WTC11 (cell line): Measurements from ENCODE around the gene RNGTT. TPM values are rescaled to one million over a fixed set of nuclear protein-coding genes. Genes with fewer than 3 reads are reported as not detected.

ENCODE experiments used
- ATAC-seq: fragments of 200-7000 bp; cut with Tn5 transposase; 2 replicates; pipeline ENCODE4 v1.10.0; 2021; ENCODE audit warnings: mild to moderate bottlenecking, moderate library complexity
- CTCF ChIA-PET: fragments of 300-600 bp; sonication (Branson Sonifier 250); formaldehyde crosslinking; loops from one replicate; lab custom pipeline; 2021; ENCODE audit warnings: antibody characterized with exemption; lab: Charles Lee
- POLR2A ChIA-PET: fragments of 350-600 bp; sonication (Branson Sonifier 250); formaldehyde crosslinking; loops from one replicate; lab custom pipeline; 2021; ENCODE audit warnings: antibody characterized with exemption; lab: Charles Lee
- DNase-seq: peaks from one replicate; pipeline ENCODE4 v3.0.0; 2021; ENCODE audit warnings: low spot score
- H3K27ac Mint-ChIP-seq: 2 replicates; pipeline ENCODE4 v1.8.0; 2021; ENCODE audit warnings: mixed read lengths
- H3K27me3 Mint-ChIP-seq: 2 replicates; pipeline ENCODE4 v1.8.0; 2021; ENCODE audit warnings: low read depth, mild to moderate bottlenecking, moderate library complexity, mixed read lengths
- H3K36me3 Mint-ChIP-seq: 2 replicates; pipeline ENCODE4 v1.8.0; 2021; ENCODE audit warnings: mixed read lengths
- H3K4me1 Mint-ChIP-seq: 2 replicates; pipeline ENCODE4 v1.8.0; 2022; ENCODE audit warnings: mixed read lengths
- H3K4me3 Mint-ChIP-seq: 2 replicates; pipeline ENCODE4 v1.8.0; 2021; ENCODE audit warnings: mild to moderate bottlenecking, moderate library complexity, mixed read lengths
- H3K9me3 Mint-ChIP-seq: 2 replicates; pipeline ENCODE4 v1.8.0; 2021; ENCODE audit warnings: mixed read lengths
- ATF3 ChIP-seq: sonication (generic); formaldehyde crosslinking; conservative IDR thresholded peaks from 2 replicates; pipeline ENCODE4 v1.8.1; 2022; ENCODE audit warnings: mild to moderate bottlenecking, missing genetic modification reagents
- EMX1 ChIP-seq: fragments of 250-450 bp; sonication (Bioruptor Pico); IDR thresholded peaks from 2 replicates; pipeline ENCODE4 v1.8.0; 2021; ENCODE audit warnings: mild to moderate bottlenecking
- ETV6 ChIP-seq: sonication (generic); formaldehyde crosslinking; IDR thresholded peaks from 2 replicates; pipeline ENCODE4 v1.8.1; 2022; ENCODE audit warnings: mild to moderate bottlenecking, missing genetic modification reagents
- IRF2 ChIP-seq: sonication (generic); formaldehyde crosslinking; IDR thresholded peaks from 2 replicates; pipeline ENCODE4 v1.8.0; 2022; ENCODE audit warnings: low read depth, missing genetic modification reagents, borderline replicate concordance
- NR1H2 ChIP-seq: sonication (generic); formaldehyde crosslinking; IDR thresholded peaks from 2 replicates; pipeline ENCODE4 v1.9.0; 2021; ENCODE audit warnings: mild to moderate bottlenecking, moderate library complexity, missing genetic modification reagents
- OVOL2 ChIP-seq: fragments of 250-450 bp; sonication (Bioruptor Pico); IDR thresholded peaks from 2 replicates; pipeline ENCODE4 v1.9.0; 2021; ENCODE audit warnings: mild to moderate bottlenecking, borderline replicate concordance
- RORB ChIP-seq: fragments of 250-450 bp; sonication (Bioruptor Pico); IDR thresholded peaks from 2 replicates; pipeline ENCODE4 v1.9.0; 2021; ENCODE audit warnings: mild to moderate bottlenecking
- SOX15 ChIP-seq: fragments of 250-450 bp; sonication (Bioruptor Pico); IDR thresholded peaks from 2 replicates; pipeline ENCODE4 v1.9.0; 2021; ENCODE audit warnings: mild to moderate bottlenecking
- TCF7 ChIP-seq: sonication (generic); formaldehyde crosslinking; IDR thresholded peaks from 2 replicates; pipeline ENCODE4 v1.8.0; 2022; ENCODE audit warnings: mild to moderate bottlenecking, low read depth, missing genetic modification reagents, moderate library complexity
- TP53 ChIP-seq: sonication (generic); formaldehyde crosslinking; IDR thresholded peaks from 2 replicates; pipeline ENCODE4 v1.8.1; 2023; ENCODE audit warnings: mild to moderate bottlenecking, missing genetic modification reagents
- ZBTB43 ChIP-seq: sonication (generic); formaldehyde crosslinking; IDR thresholded peaks from 2 replicates; pipeline ENCODE4 v1.8.1; 2023; ENCODE audit warnings: mild to moderate bottlenecking, missing genetic modification reagents
- ZNF263 ChIP-seq: sonication (generic); formaldehyde crosslinking; IDR thresholded peaks from 2 replicates; pipeline ENCODE4 v1.8.1; 2022; ENCODE audit warnings: low read depth, mild to moderate bottlenecking, moderate library complexity, missing genetic modification reagents
- ZNF317 ChIP-seq: sonication (generic); formaldehyde crosslinking; IDR thresholded peaks from 2 replicates; pipeline ENCODE4 v1.8.1; 2023; ENCODE audit warnings: low read depth, mild to moderate bottlenecking, moderate library complexity, missing genetic modification reagents, borderline replicate concordance
- ZNF532 ChIP-seq: fragments of 250-450 bp; sonication (Bioruptor Pico); IDR thresholded peaks from 2 replicates; pipeline ENCODE4 v1.9.0; 2021; ENCODE audit warnings: mild to moderate bottlenecking, borderline replicate concordance
- total RNA-seq: library from RNA; stranded (reverse); gene quantifications from 3 replicates; pipeline ENCODE4 v1.2.3, GENCODE V29; 2021
- TF ChIP-seq, protein P1 (sequence below): sonication (generic); formaldehyde crosslinking; IDR thresholded peaks from 2 replicates; pipeline ENCODE4 v1.8.1; 2023; ENCODE audit warnings: mild to moderate bottlenecking, missing genetic modification reagents
- TF ChIP-seq, protein P2 (sequence below): fragments of 250-450 bp; sonication (Bioruptor Pico); conservative IDR thresholded peaks from 2 replicates; pipeline ENCODE4 v1.9.0; 2021; ENCODE audit warnings: mild to moderate bottlenecking

RNGTT gene
- total RNA-seq, 1 experiment from 2014 or later = 20.4 TPM

GRCh38 chr6:88848870-88849269 lies 114.5 kb downstream of the RNGTT start (continued):
- no peak for TF ChIP-seq ZNF263 (CRISPR knock-in tag)
- no peak for TF ChIP-seq SOX15 (CRISPR knock-in tag)
- no peak for TF ChIP-seq NR1H2
- no peak for TF ChIP-seq TCF7 (CRISPR knock-in tag)
- no peak for TF ChIP-seq ATF3 (CRISPR knock-in tag)
- TF ChIP-seq ZBTB43 (CRISPR knock-in tag) = no peak

GRCh38 chr6:88843040-88843439 lies 120.4 kb downstream of the RNGTT start:
- H3K4me3 Mint-ChIP-seq = no peak overlapping the region
- peaks cover 13% of the 10 kb centered on the region for H3K4me1 Mint-ChIP-seq
- no peak for ATAC-seq
- POLR2A ChIA-PET = no interaction called here
- H3K36me3 Mint-ChIP-seq = peaks cover 9% of the 10 kb centered on the region
- TF ChIP-seq, protein P1, sequence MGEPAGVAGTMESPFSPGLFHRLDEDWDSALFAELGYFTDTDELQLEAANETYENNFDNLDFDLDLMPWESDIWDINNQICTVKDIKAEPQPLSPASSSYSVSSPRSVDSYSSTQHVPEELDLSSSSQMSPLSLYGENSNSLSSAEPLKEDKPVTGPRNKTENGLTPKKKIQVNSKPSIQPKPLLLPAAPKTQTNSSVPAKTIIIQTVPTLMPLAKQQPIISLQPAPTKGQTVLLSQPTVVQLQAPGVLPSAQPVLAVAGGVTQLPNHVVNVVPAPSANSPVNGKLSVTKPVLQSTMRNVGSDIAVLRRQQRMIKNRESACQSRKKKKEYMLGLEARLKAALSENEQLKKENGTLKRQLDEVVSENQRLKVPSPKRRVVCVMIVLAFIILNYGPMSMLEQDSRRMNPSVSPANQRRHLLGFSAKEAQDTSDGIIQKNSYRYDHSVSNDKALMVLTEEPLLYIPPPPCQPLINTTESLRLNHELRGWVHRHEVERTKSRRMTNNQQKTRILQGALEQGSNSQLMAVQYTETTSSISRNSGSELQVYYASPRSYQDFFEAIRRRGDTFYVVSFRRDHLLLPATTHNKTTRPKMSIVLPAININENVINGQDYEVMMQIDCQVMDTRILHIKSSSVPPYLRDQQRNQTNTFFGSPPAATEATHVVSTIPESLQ (CRISPR knock-in tag) = no peak
- TF ChIP-seq, all 79 proteins: peak for 0
- Mint-ChIP-seq H3K27ac (no peak overlapping the region), H3K27me3 (no peaks in the 10 kb centered on the region), H3K9me3 (no peaks in the 10 kb centered on the region; the same call in 1 of the 2 replicates)
- CTCF ChIA-PET = interaction anchor here (1.0 kb wide), 1 partner anchor 29 kb away, joined by 6 read pairs; no protein-coding TSS in a partner anchor
- DNase-seq = no peak

- Mint-ChIP-seq H3K27ac (peak overlapping the region; percentile 0; the same call in 1 of the 2 replicates), H3K4me3 (no peak overlapping the region), H3K4me1 (peaks cover 13% of the 10 kb centered on the region), H3K36me3 (peaks cover 9% of the 10 kb centered on the region), H3K27me3 (no peaks in the 10 kb centered on the region), H3K9me3 (no peaks in the 10 kb centered on the region; the same call in 1 of the 2 replicates)
- TF ChIP-seq TP53 (CRISPR knock-in tag) = no peak
- TF ChIP-seq ZNF317 = no peak
- TF ChIP-seq ETV6 = no peak
- no peak for ATAC-seq
- POLR2A ChIA-PET = no interaction called here
- CTCF ChIA-PET = interaction anchor here (1.2 kb wide), 1 partner anchor 57 kb away, joined by 3 read pairs; no protein-coding TSS in a partner anchor
- no peak for DNase-seq
Observed at GRCh38 chr6:88842320-88842719, 121.1 kb downstream of the RNGTT start.

- Mint-ChIP-seq H3K27me3 (no peaks in the 10 kb centered on the region), H3K4me3 (no peak overlapping the region), H3K4me1 (peaks cover 9% of the 10 kb centered on the region), H3K9me3 (no peaks in the 10 kb centered on the region; the same call in 1 of the 2 replicates), H3K36me3 (peaks cover 9% of the 10 kb centered on the region), H3K27ac (no peak overlapping the region)
- no peak for DNase-seq
- ATAC-seq = no peak
- ChIA-PET POLR2A (no interaction called here), CTCF (interaction anchor here (1.2 kb wide), 1 partner anchor 58 kb away, joined by 3 read pairs; no protein-coding TSS in a partner anchor)
- TF ChIP-seq, protein P2, sequence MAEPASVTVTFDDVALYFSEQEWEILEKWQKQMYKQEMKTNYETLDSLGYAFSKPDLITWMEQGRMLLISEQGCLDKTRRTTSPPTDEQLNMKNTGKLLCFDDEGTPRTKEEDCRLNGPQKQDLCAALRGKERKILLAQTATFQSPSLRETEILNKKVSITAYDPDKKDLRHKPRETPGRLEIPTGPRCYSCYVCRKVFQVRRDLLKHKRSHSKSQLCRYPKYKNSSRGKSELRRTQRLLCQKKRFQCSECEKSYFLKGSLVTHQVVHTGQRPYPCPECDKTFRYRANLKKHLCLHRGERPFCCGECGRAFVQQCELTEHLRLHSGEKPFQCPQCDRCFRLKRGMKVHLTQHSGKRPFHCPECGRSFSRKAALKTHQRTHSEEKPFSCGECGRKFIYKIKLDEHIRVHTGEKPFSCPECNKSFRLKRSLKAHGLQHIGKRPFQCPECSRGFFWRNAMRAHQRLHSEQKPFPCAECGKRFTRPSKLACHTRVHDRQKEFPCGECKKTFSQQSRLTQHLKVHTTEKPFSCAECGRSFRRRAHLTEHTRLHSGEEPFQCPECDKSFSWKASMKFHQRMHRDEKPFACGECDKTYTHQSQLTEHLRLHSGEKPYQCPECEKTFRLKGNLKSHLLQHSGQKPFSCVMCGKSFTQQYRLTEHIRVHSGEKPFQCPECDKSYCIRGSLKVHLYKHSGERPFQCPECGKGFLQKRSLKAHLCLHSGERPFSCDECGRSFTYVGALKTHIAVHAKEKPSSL (CRISPR knock-in tag) = no peak
- no peak for TF ChIP-seq ZNF532 (CRISPR knock-in tag)
- TF ChIP-seq, protein P1 (CRISPR knock-in tag) = no peak
- TF ChIP-seq RORB (CRISPR knock-in tag) = no peak
- TF ChIP-seq ZNF317 = no peak
- TF ChIP-seq ETV6 = no peak
- TF ChIP-seq IRF2 (CRISPR knock-in tag) = no peak
- TF ChIP-seq OVOL2 (CRISPR knock-in tag) = no peak
- no peak for TF ChIP-seq EMX1 (CRISPR knock-in tag)
Observed at GRCh38 chr6:88840796-88841539, 122.5 kb downstream of the RNGTT start.
